Muscle of leg (tissue), 11 donors: Measurements from ENCODE around the gene PTPRK. TPM values are rescaled to one million over a fixed set of nuclear protein-coding genes. Genes with fewer than 3 reads are reported as not detected.

Experiments used
- DNase-seq: peaks from one replicate; pipeline ENCODE4 v3.0.0; 2013
- H3K27ac ChIP-seq: one replicate; pipeline ENCODE4 v1.5.1; 2013; ENCODE audit warnings: mild to moderate bottlenecking, low read length, control low read depth
- H3K27me3 ChIP-seq: one replicate; pipeline ENCODE4 v1.6.1; 2013; ENCODE audit warnings: low read length; ENCODE audit not compliant: control insufficient read depth, insufficient read depth
- H3K36me3 ChIP-seq: one replicate; pipeline ENCODE4 v1.6.1; 2013; ENCODE audit warnings: low read length; ENCODE audit not compliant: control insufficient read depth, insufficient read depth
- H3K4me1 ChIP-seq: one replicate; pipeline ENCODE4 v1.6.1; 2013; ENCODE audit warnings: low read length; ENCODE audit not compliant: control insufficient read depth, insufficient read depth
- H3K4me3 ChIP-seq: one replicate; pipeline ENCODE4 v1.5.1; 2013; ENCODE audit warnings: low read length, control low read depth
- H3K9me3 ChIP-seq: replicated peaks from 2 replicates; pipeline ENCODE4 v1.6.1; 2013; ENCODE audit warnings: low read depth, low read length; ENCODE audit not compliant: control insufficient read depth
- WGBS: methylation state at CpG from one replicate; pipeline ENCODE4 v1.1.5; 2013; ENCODE audit warnings: missing lambda C conversion rate; ENCODE audit not compliant: insufficient coverage; 5-methylcytosine and 5-hydroxymethylcytosine counted together
- polyA plus RNA-seq, 8 donors: library from polyadenylated mRNA; unstranded; fragments of 120-200 nt; gene quantifications; one replicate each; pipeline versions ENCODE4 v1.2.1 to v1.2.3, GENCODE V29; 2013; ENCODE audit warnings: inconsistent platforms in 1 of 8, low replicate concordance in 1 of 8; ENCODE audit not compliant: insufficient read length in 8 of 8, insufficient read depth in 1 of 8
- total RNA-seq: library from RNA; stranded (reverse); fragments of 120-200 nt; gene quantifications from one replicate; pipeline ENCODE4 v1.2.4, GENCODE V29; 2013

Gene PTPRK
- total and polyA plus RNA-seq, 9 donors = 14.4 to 21.8 (median 18.2) TPM

- Histone ChIP-seq H3K27me3 (no peaks in the 10 kb centered on the region), H3K36me3 (no peaks in the 10 kb centered on the region), H3K9me3 (peaks cover 10% of the 10 kb centered on the region), H3K4me3 (no peak overlapping the region), H3K4me1 (no peaks in the 10 kb centered on the region), H3K27ac (no peak overlapping the region)
- DNase-seq = no peak
Measured at GRCh38 chr6:128422200-128422599, 98.2 kb downstream of the PTPRK start.

GRCh38 chr6:128421788-128422187, 98.6 kb downstream of the PTPRK start:
- no peak for DNase-seq
- H3K27me3 ChIP-seq = no peaks in the 10 kb centered on the region
- H3K4me3 ChIP-seq = no peak overlapping the region
- peaks cover 10% of the 10 kb centered on the region for H3K9me3 ChIP-seq
- no peaks in the 10 kb centered on the region for H3K4me1 ChIP-seq
- WGBS = no CpG with 5 or more reads among the region's 3 CpGs
- H3K27ac ChIP-seq = no peak overlapping the region
- no peaks in the 10 kb centered on the region for H3K36me3 ChIP-seq

GRCh38 chr6:128417698-128418097, 102.7 kb downstream of the PTPRK start:
- Histone ChIP-seq H3K36me3 (no peaks in the 10 kb centered on the region), H3K4me1 (no peaks in the 10 kb centered on the region), H3K27me3 (no peaks in the 10 kb centered on the region), H3K9me3 (peaks cover 10% of the 10 kb centered on the region), H3K4me3 (no peak overlapping the region), H3K27ac (no peak overlapping the region)
- WGBS = no CpG with 5 or more reads among the region's 5 CpGs
- peak; percentile 16 for DNase-seq

GRCh38 chr6:128415387-128415786, 105.0 kb downstream of the PTPRK start:
- H3K4me3 ChIP-seq = no peak overlapping the region
- H3K9me3 ChIP-seq = peaks cover 10% of the 10 kb centered on the region
- no peaks in the 10 kb centered on the region for H3K27me3 ChIP-seq
- peaks cover 2% of the 10 kb centered on the region for H3K4me1 ChIP-seq
- no CpG with 5 or more reads among the region's 1 CpG for WGBS
- H3K27ac ChIP-seq = no peak overlapping the region
- no peaks in the 10 kb centered on the region for H3K36me3 ChIP-seq
- DNase-seq = no peak

GRCh38 chr6:128414943-128415342, 105.5 kb downstream of the PTPRK start:
- Histone ChIP-seq H3K36me3 (no peaks in the 10 kb centered on the region), H3K27ac (no peak overlapping the region), H3K4me1 (peaks cover 2% of the 10 kb centered on the region), H3K27me3 (no peaks in the 10 kb centered on the region), H3K4me3 (no peak overlapping the region), H3K9me3 (peaks cover 10% of the 10 kb centered on the region)
- 100% methylated on average over 2 of the region's 6 CpGs for WGBS
- no peak for DNase-seq

GRCh38 chr6:128413291-128413690, 107.1 kb downstream of the PTPRK start:
- no CpG with 5 or more reads among the region's 6 CpGs for WGBS
- no peaks in the 10 kb centered on the region for H3K36me3 ChIP-seq
- no peaks in the 10 kb centered on the region for H3K27me3 ChIP-seq
- peaks cover 3% of the 10 kb centered on the region for H3K9me3 ChIP-seq
- peaks cover 2% of the 10 kb centered on the region for H3K4me1 ChIP-seq
- peak; percentile 18 for DNase-seq
- H3K4me3 ChIP-seq = no peak overlapping the region
- H3K27ac ChIP-seq = peak overlapping the region; percentile 66

GRCh38 chr6:128412680-128413079, 107.7 kb downstream of the PTPRK start:
- H3K4me3 ChIP-seq = no peak overlapping the region
- H3K4me1 ChIP-seq = peaks cover 2% of the 10 kb centered on the region
- no peaks in the 10 kb centered on the region for H3K36me3 ChIP-seq
- no peaks in the 10 kb centered on the region for H3K27me3 ChIP-seq
- H3K9me3 ChIP-seq = no peaks in the 10 kb centered on the region
- WGBS = no CpG with 5 or more reads among the region's 4 CpGs
- peak; percentile 43 for DNase-seq
- peak overlapping the region; percentile 69 for H3K27ac ChIP-seq

- H3K27me3 ChIP-seq = no peaks in the 10 kb centered on the region
- no peaks in the 10 kb centered on the region for H3K36me3 ChIP-seq
- DNase-seq = no peak
- no peak overlapping the region for H3K4me3 ChIP-seq
- H3K4me1 ChIP-seq = peaks cover 2% of the 10 kb centered on the region
- WGBS = 83% methylated on average over 1 of the region's 4 CpGs
- H3K9me3 ChIP-seq = no peaks in the 10 kb centered on the region
- no peak overlapping the region for H3K27ac ChIP-seq
Measured at GRCh38 chr6:128410584-128410983, 109.8 kb downstream of the PTPRK start.

GRCh38 chr6:128409003-128409402, 111.4 kb downstream of the PTPRK start:
- H3K27ac ChIP-seq = no peak overlapping the region
- no CpG with 5 or more reads among the region's 1 CpG for WGBS
- H3K9me3 ChIP-seq = no peaks in the 10 kb centered on the region

GRCh38 chr6:128406453-128406852, 113.9 kb downstream of the PTPRK start:
- no peaks in the 10 kb centered on the region for H3K27me3 ChIP-seq
- H3K4me1 ChIP-seq = no peaks in the 10 kb centered on the region
- H3K9me3 ChIP-seq = no peaks in the 10 kb centered on the region
- no peak overlapping the region for H3K27ac ChIP-seq
- H3K36me3 ChIP-seq = no peaks in the 10 kb centered on the region
- no peak for DNase-seq
- H3K4me3 ChIP-seq = no peak overlapping the region
- no CpG with 5 or more reads among the region's 1 CpG for WGBS

More at GRCh38 chr6:128409003-128409402, 111.4 kb downstream of the PTPRK start:
- H3K27me3 ChIP-seq = no peaks in the 10 kb centered on the region
- H3K36me3 ChIP-seq = no peaks in the 10 kb centered on the region
- no peak for DNase-seq
- peaks cover 2% of the 10 kb centered on the region for H3K4me1 ChIP-seq
- no peak overlapping the region for H3K4me3 ChIP-seq
